Activated CD8-positive, alpha-beta T cell treated with anti-CD3 and anti-CD28 coated beads for 36 hours (primary cell): ENCODE measurements around the gene PARD3. TPM values are rescaled to one million over a fixed set of nuclear protein-coding genes. Genes with fewer than 3 reads are reported as not detected.

ENCODE experiments used
- ATAC-seq: fragments of 200-7000 bp; cut with Tn5 transposase; one replicate; pipeline ENCODE4 v1.10.0; 2021; ENCODE audit warnings: mild to moderate bottlenecking, moderate library complexity
- CTCF ChIA-PET: fragments of 350-600 bp; sonication (Branson Sonifier 250); formaldehyde crosslinking; loops from one replicate; lab custom pipeline; 2021; ENCODE audit warnings: antibody characterized with exemption; lab: Charles Lee
- POLR2A ChIA-PET: fragments of 350-600 bp; sonication (Branson Sonifier 250); formaldehyde crosslinking; loops from one replicate; lab custom pipeline; 2021; ENCODE audit warnings: antibody characterized with exemption; lab: Charles Lee
- DNase-seq: peaks from one replicate; pipeline ENCODE4 v3.0.0-alpha.2; 2020
- H3K27ac Mint-ChIP-seq: one replicate; pipeline ENCODE4 v1.8.0; 2021; ENCODE audit warnings: mild to moderate bottlenecking, mixed read lengths
- H3K27me3 Mint-ChIP-seq: one replicate; pipeline ENCODE4 v1.8.0; 2021; ENCODE audit warnings: mixed read lengths
- H3K36me3 Mint-ChIP-seq: one replicate; pipeline ENCODE4 v1.8.0; 2021; ENCODE audit warnings: low read depth, mixed read lengths
- H3K4me1 Mint-ChIP-seq: one replicate; pipeline ENCODE4 v1.8.0; 2021; ENCODE audit warnings: low read depth, mixed read lengths
- H3K4me3 Mint-ChIP-seq: one replicate; pipeline ENCODE4 v1.8.0; 2021; ENCODE audit warnings: mild to moderate bottlenecking, moderate library complexity, mixed read lengths
- H3K9me3 Mint-ChIP-seq: one replicate; pipeline ENCODE4 v1.8.0; 2021; ENCODE audit warnings: mixed read lengths
- CTCF ChIP-seq: fragments of 200-600 bp; IDR thresholded peaks from one replicate; pipeline ENCODE4 v1.8.0; 2022; ENCODE audit warnings: antibody characterized with exemption, mild to moderate bottlenecking
- intact Hi-C: fragments of 100-400 bp; cut with micrococcal nuclease; formaldehyde crosslinking; loops from one replicate; pipeline ENCODE4 v1.10.0; 2022
- total RNA-seq, 2 experiments: library from RNA; stranded (reverse); gene quantifications; one replicate each; pipeline ENCODE4 v1.2.3, GENCODE V29; 2021

PARD3 gene
- total RNA-seq, 2 experiments from 2014 or later, result 1.6 to 2.0 TPM

GRCh38 chr10:34102893-34103506 is 712.1 kb downstream of the PARD3 start:
- Mint-ChIP-seq H3K27me3 (no peaks in the 10 kb centered on the region), H3K27ac (no peak overlapping the region), H3K36me3 (no peaks in the 10 kb centered on the region), H3K4me3 (no peak overlapping the region), H3K9me3 (peaks cover 3% of the 10 kb centered on the region), H3K4me1 (no peaks in the 10 kb centered on the region)
- DNase-seq (no peak), ATAC-seq (no peak)
- no peak for TF ChIP-seq CTCF
- CTCF ChIA-PET, result no interaction called here
- intact Hi-C loops, result no loop called here
- POLR2A ChIA-PET, result no interaction called here

- no peaks in the 10 kb centered on the region for H3K4me1 Mint-ChIP-seq
- CTCF ChIA-PET, result no interaction called here
These were observed 712.8 kb downstream of the PARD3 start for GRCh38 chr10:34102237-34102673.

GRCh38 chr10:34101001-34101400 is 714.1 kb downstream of the PARD3 start:
- ATAC-seq (no peak), DNase-seq (no peak)
- H3K36me3 Mint-ChIP-seq, result no peaks in the 10 kb centered on the region
- intact Hi-C loops, result no loop called here
- no peaks in the 10 kb centered on the region for H3K27me3 Mint-ChIP-seq
- H3K4me1 Mint-ChIP-seq, result no peaks in the 10 kb centered on the region
- H3K27ac Mint-ChIP-seq, result no peak overlapping the region
- no peak for TF ChIP-seq CTCF
- CTCF ChIA-PET, result no interaction called here
- H3K9me3 Mint-ChIP-seq, result peaks cover 3% of the 10 kb centered on the region
- POLR2A ChIA-PET, result no interaction called here
- no peak overlapping the region for H3K4me3 Mint-ChIP-seq

More at GRCh38 chr10:34102237-34102673, 712.8 kb downstream of the PARD3 start:
- POLR2A ChIA-PET, result no interaction called here
- no peaks in the 10 kb centered on the region for H3K27me3 Mint-ChIP-seq
- no peaks in the 10 kb centered on the region for H3K36me3 Mint-ChIP-seq
- intact Hi-C loops, result no loop called here
- ATAC-seq (no peak), DNase-seq (no peak)
- H3K9me3 Mint-ChIP-seq, result peaks cover 3% of the 10 kb centered on the region
- H3K4me3 Mint-ChIP-seq, result no peak overlapping the region
- H3K27ac Mint-ChIP-seq, result no peak overlapping the region
- no peak for TF ChIP-seq CTCF

- no peak for DNase-seq
- Mint-ChIP-seq H3K4me3 (no peak overlapping the region), H3K4me1 (no peaks in the 10 kb centered on the region), H3K27ac (no peak overlapping the region), H3K36me3 (no peaks in the 10 kb centered on the region), H3K9me3 (peaks cover 16% of the 10 kb centered on the region), H3K27me3 (no peaks in the 10 kb centered on the region)
- ATAC-seq, result no peak
- TF ChIP-seq CTCF, result no peak
- CTCF ChIA-PET, result no interaction called here
- intact Hi-C loops, result no loop called here
- POLR2A ChIA-PET, result no interaction called here
These were observed 716.1 kb downstream of the PARD3 start for GRCh38 chr10:34098821-34099567.

GRCh38 chr10:34097682-34098081 is 717.4 kb downstream of the PARD3 start:
- Mint-ChIP-seq H3K4me1 (no peaks in the 10 kb centered on the region), H3K36me3 (no peaks in the 10 kb centered on the region), H3K9me3 (peaks cover 22% of the 10 kb centered on the region), H3K4me3 (no peak overlapping the region), H3K27me3 (no peaks in the 10 kb centered on the region), H3K27ac (no peak overlapping the region)
- ATAC-seq, result no peak
- ChIA-PET CTCF (no interaction called here), POLR2A (no interaction called here)
- DNase-seq, result no peak
- intact Hi-C loops, result no loop called here
- no peak for TF ChIP-seq CTCF
